ENCODE results near the gene HTR4. TPM values are rescaled to one million over a fixed set of nuclear protein-coding genes. Genes with fewer than 3 reads are reported as not detected.

The HTR4 gene
- total RNA-seq, 1 experiment from 2014 or later = not detected

DNA sequence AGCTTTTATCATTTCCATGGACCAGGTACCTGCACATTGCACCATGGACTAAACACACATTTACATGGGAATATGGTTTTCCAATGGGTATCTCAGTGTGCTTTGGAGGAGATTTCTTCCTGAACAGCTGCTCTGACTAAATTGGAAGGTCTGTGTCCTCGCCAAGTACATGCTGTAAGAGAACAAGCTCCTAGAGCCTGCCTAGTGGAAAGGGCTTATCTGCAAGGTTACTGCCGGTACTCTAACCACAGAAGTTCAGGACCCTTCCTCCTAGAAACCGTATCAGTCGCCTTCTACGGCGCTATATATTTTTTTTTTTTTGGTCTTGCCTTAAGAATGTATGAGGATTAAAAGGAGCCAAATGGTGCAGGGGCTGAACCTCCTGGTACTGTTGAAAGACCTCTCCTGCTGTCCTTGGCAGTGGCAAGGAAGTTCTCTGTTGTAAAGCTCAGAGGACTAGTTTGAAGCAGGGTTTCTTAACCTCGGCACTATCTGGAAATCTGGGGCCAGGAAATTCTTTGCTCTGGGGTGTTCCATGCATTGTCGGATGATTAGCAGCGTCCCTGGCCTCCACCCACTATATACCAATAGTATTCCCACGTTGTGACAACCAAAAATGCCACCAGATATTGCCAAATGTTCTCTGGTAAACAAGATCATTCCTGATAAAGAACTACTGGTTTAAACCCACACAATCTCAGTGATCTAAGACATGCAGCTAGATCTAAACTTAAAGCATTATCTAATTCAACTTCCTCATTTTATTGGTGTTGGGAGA lies 163.1 kb downstream of the HTR4 start:
- Mint-ChIP-seq H3K4me3 (no peak overlapping the region), H3K27me3 (ENCODE audit: low read depth) (peaks cover 70% of the 10 kb centered on the region), H3K9me3 (no peaks in the 10 kb centered on the region), H3K27ac (no peak overlapping the region; a peak in 1 of 7 replicates), H3K4me1 (no peaks in the 10 kb centered on the region), H3K36me3 (ENCODE audit: insufficient read depth in 1 of 3, low read depth in 3 of 3) (no peaks in the 10 kb centered on the region)
- no peak overlapping the region for H4K5ac ChIP-seq (ENCODE audit: insufficient read length, low read depth, low read length)
- no peak overlapping the region for H3K9ac ChIP-seq (ENCODE audit: extremely low read depth, insufficient read length, low read length)
- H3K27me3 ChIP-seq (ENCODE audit: insufficient read depth, low read length) = no peaks in the 10 kb centered on the region; the same call in 1 of the 2 replicates
- H3K79me1 ChIP-seq (ENCODE audit: insufficient read depth, low read depth, low read length, poor library complexity, severe bottlenecking) = no peaks in the 10 kb centered on the region
- H3K23ac ChIP-seq (ENCODE audit: insufficient read length, low read depth, low read length) = no peak overlapping the region
- H3K56ac ChIP-seq (ENCODE audit: insufficient read length, low read depth, low read length) = no peak overlapping the region
- no peak overlapping the region for H3K14ac ChIP-seq (ENCODE audit: insufficient read depth, low read length)
- no peak overlapping the region for H3T11ph ChIP-seq (ENCODE audit: low read length)
- H2AK5ac ChIP-seq (ENCODE audit: insufficient read length, low read length) = no peak overlapping the region
- no peak overlapping the region for H4K8ac ChIP-seq (replicated peaks; ENCODE audit: insufficient read length, low read depth, low read length)
- H3K4ac ChIP-seq (ENCODE audit: low read depth, low read length) = no peak overlapping the region
- no peak overlapping the region for H3K4me2 ChIP-seq (ENCODE audit: insufficient read depth, insufficient read length, low read length)
- WGBS (ENCODE audit: extremely low coverage, insufficient read length, low lambda C conversion rate) = no CpG with 5 or more reads among the region's 10 CpGs
- no peaks in the 10 kb centered on the region for H3K23me2 ChIP-seq (ENCODE audit: insufficient read length, low read depth, low read length, poor library complexity, severe bottlenecking)
- no peak overlapping the region for H2BK12ac ChIP-seq (ENCODE audit: insufficient read length, low read depth, low read length)
- no peak overlapping the region for H3K27ac ChIP-seq (ENCODE audit: insufficient read length, low read depth, low read length)
- H4K20me1 ChIP-seq (ENCODE audit: control insufficient read depth, insufficient read depth, insufficient read length) = no peaks in the 10 kb centered on the region
- H3K9me3 ChIP-seq (ENCODE audit: control insufficient read depth, low read depth, low read length) = no peaks in the 10 kb centered on the region
- H2BK15ac ChIP-seq (ENCODE audit: low read depth, low read length) = no peak overlapping the region
- no peak overlapping the region for H2BK20ac ChIP-seq (ENCODE audit: low read depth, low read length, poor library complexity, severe bottlenecking)
- TF ChIP-seq CTCF (conservative IDR thresholded peaks at IDR 0.05) = no peak
- no peaks in the 10 kb centered on the region for H3K79me2 ChIP-seq (ENCODE audit: insufficient read depth, low read length)
- no peak overlapping the region for H2BK5ac ChIP-seq (ENCODE audit: insufficient read length, low read length)
- no peak overlapping the region for H2BK120ac ChIP-seq (ENCODE audit: low read depth, low read length, poor library complexity, severe bottlenecking)
- no peaks in the 10 kb centered on the region for H3K4me1 ChIP-seq (ENCODE audit: insufficient read depth, low read length)
- no peak overlapping the region for H2AFZ ChIP-seq (ENCODE audit: low read length)
- DNase-seq = no peak
- no peak overlapping the region for H4K91ac ChIP-seq (ENCODE audit: insufficient read length, low read depth, low read length)
- no peak overlapping the region for H3K18ac ChIP-seq (ENCODE audit: insufficient read length, low read depth, low read length)
